HepG2 (cell line): ENCODE measurements around the gene ALDH16A1. TPM values are rescaled to one million over a fixed set of nuclear protein-coding genes. Genes with fewer than 3 reads are reported as not detected.

ENCODE experiments used
- ATAC-seq: fragments of 200-7000 bp; cut with Tn5 transposase; 3 replicates; pipeline ENCODE4 v1.9.1; 2020; ENCODE audit warnings: mild to moderate bottlenecking, moderate library complexity
- BruUV-seq: library from RNA; stranded (reverse); fragments of 400-500 nt; replicated peaks from 2 replicates; lab custom pipeline; 2021; lab: Mats Ljungman, UMichigan
- CTCF ChIA-PET: fragments of 300-600 bp; formaldehyde crosslinking; extraction: SDS; loops from one replicate; lab custom pipeline; 2021; ENCODE audit warnings: low total read pairs, inconsistent platforms, low intra/inter-chr PET ratio; lab: Yijun Ruan, JAX
- POLR2A ChIA-PET: fragments of 350-600 bp; sonication (Branson Sonifier 250); formaldehyde crosslinking; loops from one replicate; lab custom pipeline; 2020; ENCODE audit warnings: antibody characterized with exemption, inconsistent platforms; lab: Yijun Ruan, JAX
- DNase-seq: peaks from one replicate; pipeline ENCODE4 v3.0.0-alpha.2; 2015; ENCODE audit warnings: low spot score
- FAIRE-seq: peaks from 3 replicates; lab custom pipeline; 2011; peaks lifted over from hg19 to GRCh38; lab: Jason Lieb, UNC
- H2AFZ ChIP-seq: one replicate; pipeline ENCODE4 v1.6.1; 2011; ENCODE audit warnings: low read length, inconsistent platforms
- H3K27ac ChIP-seq: fragments of 300-600 bp; 3 replicates; pipeline ENCODE4 v1.8.0; 2011; ENCODE audit warnings: mixed run types, mild to moderate bottlenecking, mixed read lengths, low read length, inconsistent platforms; ENCODE audit not compliant: insufficient read depth; ENCODE audit errors: extremely low read length
- H3K27me3 ChIP-seq, 2 experiments: fragments of 200-600 bp in 1 of 2; 2 replicates in 1 of 2; 3 replicates in 1 of 2; pipeline versions ENCODE4 v1.6.0 to v1.8.0; 2011; ENCODE audit warnings: low read length in 2 of 2, mild to moderate bottlenecking in 2 of 2, moderate library complexity in 2 of 2, inconsistent platforms in 1 of 2; ENCODE audit not compliant: insufficient read depth in 2 of 2, control insufficient read depth in 1 of 2
- H3K36me3 ChIP-seq, 2 experiments: fragments of 200-600 bp in 1 of 2; replicated peaks in 1 of 2; 2 replicates in 1 of 2; 3 replicates in 1 of 2; pipeline versions ENCODE4 v1.5.1 to v1.8.0; 2011; ENCODE audit warnings: low read length in 2 of 2, inconsistent platforms in 1 of 2; ENCODE audit not compliant: insufficient read depth in 2 of 2, control insufficient read depth in 1 of 2
- H3K4me1 ChIP-seq: 2 replicates; pipeline ENCODE4 v1.5.1; 2012; ENCODE audit warnings: low read length, inconsistent platforms; ENCODE audit not compliant: insufficient read depth
- H3K4me2 ChIP-seq: 2 replicates; pipeline ENCODE4 v1.6.0; 2011; ENCODE audit warnings: low read depth, low read length, inconsistent platforms
- H3K4me3 ChIP-seq, 3 experiments: fragments of 200-600 bp in 1 of 3; sonication (generic), shearing (Covaris generic) in 1 of 3; replicated peaks in 1 of 3; 2 replicates each; pipeline ENCODE4 v1.5.1; 2011 to 2016; ENCODE audit warnings: low read length in 3 of 3, inconsistent platforms in 2 of 3, low read depth in 2 of 3, mild to moderate bottlenecking in 2 of 3, control low read depth in 1 of 3, mixed read lengths in 1 of 3; ENCODE audit not compliant: insufficient read depth in 1 of 3
- H3K79me2 ChIP-seq: one replicate; pipeline ENCODE4 v1.6.1; 2011; ENCODE audit warnings: low read length, inconsistent platforms; ENCODE audit not compliant: insufficient read depth
- H3K9ac ChIP-seq: 2 replicates; pipeline ENCODE4 v1.6.0; 2011; ENCODE audit warnings: mild to moderate bottlenecking, low read depth, low read length, inconsistent platforms; ENCODE audit not compliant: insufficient read depth
- H3K9me3 ChIP-seq: 2 replicates; pipeline ENCODE4 v1.5.1; 2012; ENCODE audit warnings: mild to moderate bottlenecking, low read length
- H4K20me1 ChIP-seq: 2 replicates; pipeline ENCODE4 v1.6.0; 2011; ENCODE audit warnings: inconsistent platforms, mild to moderate bottlenecking, low read length, moderate library complexity; ENCODE audit not compliant: insufficient read depth
- DMTF1 ChIP-seq: sonication (generic); formaldehyde crosslinking; IDR thresholded peaks from 2 replicates; pipeline ENCODE4 v1.4.0; 2020; ENCODE audit warnings: mild to moderate bottlenecking, missing genetic modification reagents
- TFDP1 ChIP-seq: IDR thresholded peaks from 2 replicates; pipeline ENCODE4 v1.6.1; 2016; ENCODE audit warnings: missing compliant biosample characterization, missing genetic modification reagents, borderline replicate concordance
- ZBTB14 ChIP-seq: sonication (generic); formaldehyde crosslinking; IDR thresholded peaks from 2 replicates; pipeline ENCODE4 v1.4.0; 2020; ENCODE audit warnings: missing genetic modification reagents
- ZBTB40 ChIP-seq, 2 experiments: fragments of 450-650 bp in 1 of 2; sonication (generic) in 1 of 2; formaldehyde crosslinking in 1 of 2; IDR thresholded peaks; 2 replicates each; pipeline versions ENCODE4 v1.6.1 to v1.8.0; 2016 to 2022; ENCODE audit warnings: antibody characterized with exemption in 1 of 2, mild to moderate bottlenecking in 1 of 2, missing genetic modification reagents in 1 of 2
- WGBS: methylation state at CpG from one replicate; pipeline ENCODE4 v1.1.6; 2017; ENCODE audit warnings: low lambda C conversion rate; 5-methylcytosine and 5-hydroxymethylcytosine counted together
- in situ Hi-C: cut with HindIII; loops from 2 replicates; pipeline ENCODE4 v1.10.0; 2017; ENCODE audit warnings: low pct_unique_long_range_greater_than_20kb; ENCODE audit not compliant: extremely low pct_ligation_motif_present
- intact Hi-C: fragments of 100-400 bp; cut with micrococcal nuclease; formaldehyde crosslinking; loops from one replicate; pipeline ENCODE4 v1.10.0; 2022; ENCODE audit not compliant: unreplicated experiment
- polyA plus RNA-seq, 8 experiments: library from polyadenylated mRNA; depleted of rRNA in 3 of 8; stranded (reverse) in 7 of 8; unstranded in 1 of 8; fragments of >200 nt; fragmentation: Illumina TruSeq in 4 of 8; extraction: Trizol in 4 of 8; gene quantifications; 2 replicates each; pipeline versions ENCODE4 v1.2.1 to v1.2.3, GENCODE V29; 2011 to 2016; ENCODE audit warnings: low read depth in 4 of 8, missing spikeins in 1 of 8, mixed read lengths in 1 of 8; ENCODE audit not compliant: insufficient read depth in 1 of 8
- total RNA-seq, 5 experiments: library from RNA; depleted of rRNA; stranded (reverse); fragments of >200 nt; fragmentation: Illumina TruSeq; extraction: Trizol; gene quantifications; 2 replicates each; pipeline ENCODE4 v1.2.3, GENCODE V29; 2016; ENCODE audit warnings: low read depth in 1 of 5

ALDH16A1 gene
- total and polyA plus RNA-seq, 2 of the 13 experiments (the other 11 are each of a cell fraction or from before 2014, with no cell fraction given): 8.4 to 34.9 TPM

GRCh38 chr19:49422407-49423070 is 30.5 kb upstream of the ALDH16A1 start:
- no peaks in the 10 kb centered on the region for H3K79me2 ChIP-seq
- ATAC-seq (peak; percentile 43), FAIRE-seq (no peak), DNase-seq (no peak)
- ChIA-PET CTCF (no interaction called here), POLR2A (no interaction called here)
- WGBS: 16% methylated on average over 24 of the region's 58 CpGs
- 0 out of 2 replicates have a peak overlapping the region, but pooled peaks have one; percentile 2 for H3K4me2 ChIP-seq
- no peaks in the 10 kb centered on the region for H4K20me1 ChIP-seq
- H3K27me3 ChIP-seq: peaks cover 16 to 87% of the 10 kb centered on the region in 2 experiments
- intact Hi-C loops (no loop called here), in situ Hi-C loops (no loop called here)
- H3K9ac ChIP-seq: no peak overlapping the region
- no peak overlapping the region for H3K27ac ChIP-seq
- H3K4me1 ChIP-seq: 0 out of 2 replicates have a peak, but pooled peaks cover 6% of the 10 kb centered on the region
- no peaks in the 10 kb centered on the region for H3K36me3 ChIP-seq
- no peaks in the 10 kb centered on the region for H3K9me3 ChIP-seq
- peak overlapping the region in 1 of 3 experiments; percentile 26; a peak in 1 of 6 replicates for H3K4me3 ChIP-seq
- H2AFZ ChIP-seq: no peak overlapping the region
- no TSS peak for BruUV-seq
- no peak for TF ChIP-seq DMTF1 (CRISPR knock-in tag)
- TF ChIP-seq ZBTB40 (IDR thresholded peaks at IDR 0.05): no peak
- TF ChIP-seq ZBTB40 (CRISPR knock-in tag; IDR thresholded peaks at IDR 0.05): no peak
- peak; percentile 58; the same call in 1 of the 2 replicates for TF ChIP-seq ZBTB14 (CRISPR knock-in tag)
- peak; percentile 17; the same call in 1 of the 2 replicates for TF ChIP-seq TFDP1 (CRISPR knock-in tag)
